HG02973 (cell line): Measurements from ENCODE around the gene GNLY.

ENCODE experiments used
- ATAC-seq: cut with Tn5 transposase; IDR thresholded peaks from one replicate; pipeline ENCODE4 v1.9.1; 2021; ENCODE audit warnings: moderate library complexity; ENCODE audit not compliant: unreplicated experiment

The GNLY gene

DNA sequence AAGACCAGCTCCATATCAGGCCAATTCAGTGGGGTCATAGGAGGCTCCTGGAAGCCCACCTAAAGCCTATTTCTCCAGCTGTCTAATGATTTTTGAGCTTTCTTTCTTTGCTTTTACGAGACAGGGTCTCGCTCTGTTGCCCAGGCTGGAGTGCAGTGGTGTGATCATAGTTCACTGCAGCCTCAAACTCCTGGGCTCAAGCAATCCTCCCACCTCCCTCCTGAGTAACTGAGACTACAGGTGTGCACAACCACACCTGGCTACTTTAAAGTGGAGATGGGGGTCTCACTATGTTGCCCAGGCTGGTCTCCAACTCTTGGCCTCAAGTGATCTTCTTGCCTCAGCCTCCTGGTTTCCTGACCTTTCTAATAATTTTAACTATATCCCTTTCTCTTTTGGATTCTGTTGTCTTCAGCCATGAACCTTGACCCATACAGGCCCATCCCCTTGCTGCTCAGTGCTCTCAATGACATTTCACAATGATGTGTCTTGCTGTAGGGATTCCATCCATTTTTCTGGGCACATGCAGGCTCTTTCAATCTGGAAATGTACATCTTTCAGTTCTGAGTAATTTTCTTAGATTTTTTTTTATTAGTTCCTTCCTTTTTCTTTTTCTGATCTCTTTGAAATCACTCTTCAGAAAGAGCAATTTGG is 29.7 kb downstream of the GNLY start:
- no peak for ATAC-seq

DNA sequence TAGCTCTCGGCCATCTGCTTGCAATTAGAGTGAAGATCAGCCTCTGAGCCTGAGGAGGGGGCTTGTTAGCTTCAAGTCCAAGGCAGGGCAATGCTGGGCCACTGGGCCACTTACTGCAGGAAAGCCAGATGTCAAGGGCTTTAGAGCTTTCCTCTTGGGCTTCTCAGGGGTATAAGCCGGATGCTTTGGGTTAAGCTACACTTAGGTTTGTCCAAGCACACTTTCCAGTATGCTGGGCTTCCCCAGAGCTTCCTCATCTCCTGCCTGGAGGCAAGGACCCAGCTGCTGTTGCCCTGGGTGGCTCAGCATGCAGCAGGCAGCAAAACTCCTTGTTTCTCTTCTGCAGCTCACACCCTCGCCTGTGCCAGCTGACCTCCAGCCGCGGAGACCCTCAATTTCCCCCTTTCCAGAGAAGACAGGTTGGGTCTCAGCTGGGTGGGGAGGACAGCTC is 30.6 kb downstream of the GNLY start:
- no peak for ATAC-seq

DNA sequence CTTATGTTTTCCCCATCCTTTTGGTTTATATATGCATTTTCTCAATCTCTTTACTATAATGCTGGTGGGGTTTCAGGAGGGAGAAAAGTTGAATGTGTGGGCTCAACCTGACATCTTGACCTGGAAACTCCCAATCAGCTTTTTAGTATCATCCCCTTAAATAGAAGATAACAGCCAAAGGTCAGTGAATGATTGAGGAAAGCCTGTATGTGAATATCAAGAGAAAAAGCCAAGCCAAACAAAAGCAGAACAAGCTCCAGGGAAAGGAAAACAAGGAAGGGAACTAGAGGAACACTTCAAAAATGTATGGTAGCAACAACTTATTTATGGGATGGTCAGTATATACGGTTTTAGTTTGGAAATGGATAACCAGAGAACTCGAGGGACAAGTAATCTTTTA is 31.3 kb downstream of the GNLY start:
- ATAC-seq = no peak

DNA sequence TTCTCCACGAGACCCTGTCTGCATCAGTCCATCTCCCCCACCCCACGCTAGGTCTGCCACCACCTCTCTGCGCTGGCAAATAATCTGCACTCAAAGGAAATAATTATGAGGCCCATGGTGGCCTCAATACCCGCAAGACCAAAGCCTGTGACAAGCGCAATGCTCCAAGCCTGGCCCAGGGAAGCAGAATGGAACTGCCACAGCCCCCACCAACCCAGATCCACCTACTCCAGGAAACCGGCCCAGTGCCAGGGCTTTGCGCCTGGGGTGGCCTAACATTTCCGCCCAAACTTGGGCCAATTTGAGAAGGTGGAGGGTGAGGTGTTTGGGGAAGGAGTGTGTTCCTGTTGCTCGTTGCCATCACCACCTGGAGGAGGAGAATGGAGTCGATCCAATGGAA is 33.6 kb downstream of the GNLY start:
- no peak for ATAC-seq

DNA sequence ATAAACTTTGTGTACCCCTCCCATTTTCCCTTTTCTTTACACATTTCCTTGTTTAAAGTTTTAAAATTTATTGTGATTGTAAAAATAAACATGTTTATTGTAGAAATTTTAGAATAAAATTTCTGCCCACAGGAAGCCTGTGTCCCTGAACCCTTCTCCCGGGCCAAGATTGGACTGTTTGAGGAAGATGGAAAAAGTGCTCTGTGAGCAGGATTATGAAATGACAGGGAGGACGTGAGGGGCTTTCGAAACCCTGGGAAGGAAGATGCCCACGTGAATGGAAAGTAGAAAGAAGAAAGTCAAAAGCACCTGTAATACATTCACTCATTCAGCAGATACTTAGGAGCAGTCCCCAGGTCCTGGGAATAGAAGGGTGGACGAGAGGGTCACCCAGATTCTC is 34.2 kb downstream of the GNLY start:
- no peak for ATAC-seq

DNA sequence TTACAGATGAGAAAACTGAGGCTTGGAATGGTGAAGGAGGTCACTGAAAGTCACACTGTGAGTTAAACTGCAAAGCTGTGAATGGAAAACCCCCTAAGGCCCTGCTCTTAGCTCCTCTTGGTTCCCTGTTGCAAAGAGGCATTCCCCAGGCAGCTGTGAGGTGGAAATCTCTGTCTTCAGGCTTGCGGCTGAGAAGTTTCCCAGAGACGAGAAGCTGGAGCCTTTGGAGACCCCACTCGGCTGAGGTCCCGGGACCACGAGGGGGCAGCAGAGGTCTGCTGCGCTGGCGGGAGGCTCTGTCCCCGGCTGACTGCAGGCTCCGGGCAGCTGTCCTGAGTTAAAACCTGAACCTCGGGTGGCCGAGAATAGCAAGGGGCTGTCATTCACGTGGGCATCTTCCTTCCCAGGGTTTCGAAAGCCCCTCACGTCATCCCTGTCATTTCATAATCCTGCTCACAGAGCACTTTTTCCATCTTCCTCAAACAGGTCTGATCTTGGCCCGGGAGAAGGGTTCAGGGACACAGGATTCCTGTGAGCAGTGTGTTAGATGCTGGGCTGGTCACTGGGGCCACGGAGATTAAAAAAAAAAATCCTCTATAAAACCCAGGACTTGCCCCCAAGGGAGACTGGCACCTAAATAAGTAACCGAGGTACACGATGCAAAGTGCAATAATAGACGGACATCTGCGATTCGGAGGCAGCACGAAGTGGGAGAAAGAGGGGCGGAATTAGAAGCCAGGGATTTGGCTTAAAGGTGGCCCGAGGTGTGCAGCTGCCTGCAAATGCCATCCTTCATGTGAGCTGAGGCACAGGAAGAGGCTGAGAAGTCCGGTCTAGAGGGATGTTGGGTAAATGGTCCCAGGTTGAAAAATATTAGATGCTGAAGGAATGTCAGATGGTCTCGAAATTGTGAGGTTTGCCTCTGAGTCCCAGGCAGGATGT is 35.0 kb downstream of the GNLY start:
- ATAC-seq = peak; percentile 69

DNA sequence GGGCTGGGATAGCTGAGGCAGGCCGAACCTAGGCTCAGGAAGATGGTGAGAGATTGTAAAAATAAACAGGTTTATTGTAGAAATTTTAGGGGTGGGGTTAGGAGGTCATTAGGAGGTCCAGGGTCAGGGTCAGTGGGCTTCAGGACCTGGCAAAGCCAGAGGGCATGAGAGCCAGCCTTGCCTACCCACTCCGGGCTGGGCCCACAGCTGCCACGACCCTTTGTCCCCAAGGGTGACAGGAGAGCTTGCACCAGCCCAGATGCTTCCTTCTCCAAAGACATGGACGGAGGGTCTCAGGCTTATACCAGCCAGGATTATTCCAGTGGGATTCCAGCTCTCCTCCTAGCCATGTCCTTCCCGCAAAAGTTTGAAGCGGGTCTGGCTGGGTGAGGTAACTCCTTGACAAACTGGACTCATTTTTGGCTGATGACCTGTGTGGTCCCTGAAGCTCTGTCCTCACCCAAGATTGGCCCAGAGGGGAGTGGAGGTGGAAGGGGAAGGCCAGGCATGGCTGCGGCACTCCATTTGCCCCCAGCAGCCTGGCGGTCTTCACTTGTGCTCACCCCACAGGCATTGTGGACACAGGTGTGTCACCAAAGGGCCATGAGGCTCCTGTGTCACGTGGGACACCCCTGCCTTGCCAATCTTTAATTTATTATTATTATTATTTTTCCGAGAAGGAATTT is 35.8 kb downstream of the GNLY start:
- no peak for ATAC-seq

DNA sequence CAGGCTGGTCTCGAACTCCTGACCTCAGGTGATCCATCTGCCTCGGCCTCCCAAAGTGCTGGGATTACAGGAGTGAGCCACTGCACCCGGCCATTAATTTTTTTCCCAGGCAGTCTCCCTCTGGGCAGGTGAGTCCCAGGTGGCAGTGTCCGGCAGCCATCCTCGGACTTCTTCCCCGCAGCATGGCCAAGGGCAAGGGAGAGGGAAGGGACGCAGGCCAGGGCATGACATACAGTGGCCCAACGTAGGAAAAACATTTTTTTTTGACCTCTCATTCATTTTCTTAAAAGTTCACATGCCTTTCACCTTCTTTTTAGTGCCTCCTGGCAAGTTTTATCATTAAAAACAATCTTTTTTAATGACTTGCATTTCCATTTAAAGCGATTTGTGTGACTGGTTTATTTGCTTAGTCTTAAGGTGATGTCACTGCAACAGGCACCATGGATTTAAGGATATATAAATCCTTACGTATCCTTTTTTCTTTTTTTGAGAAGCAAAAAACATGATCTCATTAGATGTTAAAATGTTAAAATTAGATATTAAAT is 36.6 kb downstream of the GNLY start:
- no peak for ATAC-seq

DNA sequence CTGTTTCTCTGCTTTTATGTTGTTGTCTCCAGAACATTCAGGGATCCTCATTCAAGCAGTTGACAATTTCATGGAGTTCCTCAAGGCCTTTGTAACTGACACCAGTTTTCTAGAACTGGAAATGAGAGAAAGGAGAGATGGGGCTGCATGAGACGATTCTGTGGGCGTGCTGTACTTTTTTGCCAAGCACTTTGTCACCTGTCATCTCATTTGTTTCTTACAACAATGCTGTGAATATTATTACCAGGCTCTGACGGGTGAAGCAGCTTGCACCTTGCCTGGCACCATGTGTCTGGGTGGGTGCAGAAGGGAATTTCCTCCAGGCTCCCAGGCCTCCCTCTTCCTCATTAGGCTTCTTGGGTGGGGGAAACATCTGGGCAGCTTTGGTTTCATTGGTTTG is 37.4 kb downstream of the GNLY start:
- ATAC-seq = no peak

DNA sequence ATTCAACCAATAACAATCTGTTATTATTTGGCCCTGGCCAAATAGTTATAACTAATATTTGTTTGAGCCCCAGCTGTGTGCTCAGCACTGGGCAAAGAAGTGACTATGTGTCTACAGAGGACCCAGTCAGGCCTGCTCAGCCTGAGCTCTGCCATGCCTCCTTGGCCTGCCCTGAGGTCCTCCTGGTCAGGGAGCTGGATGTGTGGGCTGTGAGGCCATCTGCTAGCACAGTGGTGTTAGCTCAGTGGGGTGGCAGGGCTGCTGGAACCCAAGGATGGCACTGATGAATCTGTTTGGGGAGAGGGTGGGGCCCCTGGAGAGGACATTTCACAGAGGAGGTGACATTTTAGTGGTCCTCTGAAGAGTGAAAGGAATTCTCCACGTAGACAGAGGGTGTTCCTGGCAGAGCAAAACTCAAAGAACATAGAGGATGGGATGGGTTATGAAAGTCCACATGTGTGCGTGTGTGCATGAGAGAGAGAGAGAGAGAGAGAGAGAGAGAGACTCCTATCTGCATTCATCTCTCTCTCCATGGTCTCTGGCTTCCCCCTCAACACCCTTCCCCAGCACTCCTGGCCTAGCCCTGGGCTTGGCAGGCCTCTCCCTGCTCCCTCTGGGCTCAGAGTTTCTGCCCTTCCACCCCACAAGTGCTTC is 38.4 kb downstream of the GNLY start:
- ATAC-seq = no peak

DNA sequence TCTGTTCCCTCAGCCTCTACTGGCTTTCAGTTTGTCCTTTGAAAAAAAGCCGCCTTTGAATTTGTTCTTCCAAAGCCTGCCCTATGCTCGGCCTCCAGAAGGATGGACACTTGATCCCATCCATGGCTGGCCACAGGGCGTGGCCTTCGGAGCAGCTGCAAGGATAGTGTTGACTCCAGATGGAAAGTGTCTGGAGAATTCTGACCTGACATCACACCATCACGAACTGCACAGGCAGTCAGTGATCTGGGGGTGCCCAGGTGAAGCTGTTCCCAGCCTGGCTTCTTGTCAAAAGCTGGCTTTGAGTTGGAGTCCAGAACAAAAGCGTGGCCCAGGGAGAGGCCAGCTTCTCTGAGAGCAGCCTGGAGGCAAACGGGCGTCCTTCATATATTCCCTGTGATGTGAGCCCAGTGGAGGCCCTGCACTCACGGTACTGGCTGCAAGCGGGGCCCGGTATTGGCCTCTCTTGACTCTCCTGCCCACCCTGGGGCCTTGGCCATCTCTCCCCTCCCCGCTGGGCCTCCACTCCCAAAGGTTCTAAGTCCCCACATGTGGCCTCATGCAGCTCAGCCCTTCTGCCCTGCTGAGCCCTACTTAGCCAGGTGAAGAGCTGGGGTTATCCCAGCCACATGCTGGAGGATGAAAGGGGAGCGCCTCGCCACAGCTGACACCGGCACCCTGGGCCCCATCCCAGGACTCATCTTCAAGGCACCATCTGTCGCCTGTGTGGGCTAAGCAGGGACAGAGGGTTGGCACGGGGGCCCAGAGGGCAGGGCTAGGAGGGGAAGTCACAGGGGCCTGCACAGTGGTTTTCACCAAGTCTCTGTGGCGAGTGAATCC is 39.2 kb downstream of the GNLY start:
- ATAC-seq = no peak

DNA sequence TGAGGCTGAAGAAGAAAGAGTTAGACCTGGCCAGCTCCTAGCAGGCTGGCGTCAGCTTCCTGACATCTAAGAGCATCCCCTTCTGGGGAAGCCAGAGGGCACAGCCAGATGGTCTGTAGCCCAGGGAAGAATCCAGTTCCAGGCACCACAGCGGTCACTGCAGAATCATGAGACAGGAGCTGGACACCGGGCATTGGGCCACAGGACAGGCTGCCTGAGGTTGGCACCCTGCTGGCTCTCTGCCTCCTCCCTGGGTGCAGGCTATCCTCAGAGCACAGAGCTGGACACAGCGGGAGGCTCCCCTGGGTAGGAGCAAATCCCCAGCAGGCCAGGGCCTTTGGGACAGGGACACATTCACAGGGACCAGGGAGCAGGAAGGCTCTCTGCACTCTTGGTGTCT is 39.9 kb downstream of the GNLY start:
- ATAC-seq = no peak

DNA sequence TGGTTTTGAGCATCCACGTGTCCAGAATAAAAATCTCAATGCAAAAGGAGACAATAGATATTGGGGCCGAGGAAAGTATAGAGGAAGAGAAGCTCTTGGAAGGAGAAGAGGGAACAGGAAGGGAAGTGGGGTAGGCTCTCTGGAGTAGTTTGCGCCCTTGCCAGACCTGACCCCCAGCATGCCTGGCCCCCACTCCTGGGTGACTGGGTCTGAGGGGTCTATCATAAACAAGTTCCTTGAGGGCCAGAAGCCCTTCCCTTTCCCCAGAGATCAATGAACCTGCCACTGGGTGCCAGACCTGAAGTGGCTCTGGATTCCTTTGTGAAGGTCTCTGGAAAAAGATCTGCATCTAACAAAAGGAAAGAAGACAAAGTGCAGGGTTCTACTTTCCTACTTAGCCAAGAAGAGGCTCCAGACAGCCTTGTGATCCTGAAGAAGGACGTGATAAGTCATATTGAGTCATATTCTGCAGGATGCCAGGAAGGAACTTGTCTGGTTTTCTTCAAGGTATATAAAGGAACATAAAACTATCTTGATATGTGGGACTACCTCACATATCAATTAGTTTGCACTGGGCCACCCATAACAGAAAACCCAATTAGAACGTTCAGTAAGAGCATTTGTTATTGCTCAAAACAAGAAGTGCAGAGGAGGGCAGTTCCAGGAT is 40.9 kb downstream of the GNLY start:
- ATAC-seq = no peak

DNA sequence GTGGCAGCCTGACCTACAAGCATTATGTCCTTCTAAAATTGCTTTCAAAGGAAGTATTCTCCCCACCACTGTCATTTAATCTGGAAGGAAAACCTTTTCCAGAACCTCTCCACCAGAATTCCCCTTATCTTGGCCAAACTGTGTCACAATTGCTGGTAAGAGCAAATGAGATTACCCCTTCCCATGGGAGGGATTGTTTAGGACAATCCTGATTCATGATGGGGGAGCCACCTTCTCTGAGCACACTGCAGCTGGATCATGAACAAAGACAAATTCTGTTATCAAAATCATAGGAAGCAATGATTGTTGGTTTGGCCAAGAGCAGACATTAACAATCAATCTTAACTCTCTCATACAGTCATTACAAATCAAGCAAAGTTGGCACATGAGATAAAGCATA is 41.5 kb downstream of the GNLY start:
- no peak for ATAC-seq

DNA sequence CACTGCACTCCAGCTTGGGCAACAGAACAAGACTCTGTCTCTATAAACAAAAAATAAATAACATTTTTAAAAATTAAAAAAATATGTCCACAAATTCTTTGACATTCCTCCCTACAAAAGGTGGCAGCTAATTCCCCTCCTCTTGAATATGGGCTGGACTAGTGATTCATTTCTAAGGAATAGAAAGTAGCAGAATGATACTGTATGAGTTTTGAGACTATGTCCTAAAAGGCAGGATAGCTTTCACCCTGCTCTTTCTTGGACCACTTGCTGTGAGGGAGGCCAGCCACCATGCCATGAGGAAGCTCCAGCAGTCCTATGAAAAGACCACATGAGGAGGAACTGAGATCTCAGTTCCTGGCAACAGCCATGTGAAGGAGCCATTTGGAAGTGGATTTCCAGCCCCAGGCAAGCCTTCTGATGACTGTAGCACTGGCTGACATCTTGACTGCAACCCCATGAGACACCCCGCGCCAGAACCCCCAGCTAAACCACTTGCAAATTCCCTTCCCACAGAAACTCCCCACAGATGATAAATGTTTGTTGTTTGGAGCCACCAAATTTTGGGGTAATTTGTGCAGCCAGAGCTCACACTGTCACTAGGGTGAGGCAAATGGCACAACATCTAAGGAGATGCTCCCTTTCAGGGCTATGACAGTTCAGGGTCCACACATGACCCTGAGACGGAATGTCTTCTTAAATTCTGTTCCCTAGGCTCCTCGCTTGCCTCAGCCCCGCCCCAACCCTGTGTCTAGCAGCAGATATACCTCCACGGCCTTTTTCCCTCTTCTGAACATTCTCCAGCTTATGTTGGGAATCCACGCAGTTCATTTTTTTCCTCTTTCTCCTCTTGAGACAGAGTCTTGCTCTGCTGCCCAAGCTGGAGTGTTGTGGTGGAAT is 42.5 kb downstream of the GNLY start:
- no peak for ATAC-seq

DNA sequence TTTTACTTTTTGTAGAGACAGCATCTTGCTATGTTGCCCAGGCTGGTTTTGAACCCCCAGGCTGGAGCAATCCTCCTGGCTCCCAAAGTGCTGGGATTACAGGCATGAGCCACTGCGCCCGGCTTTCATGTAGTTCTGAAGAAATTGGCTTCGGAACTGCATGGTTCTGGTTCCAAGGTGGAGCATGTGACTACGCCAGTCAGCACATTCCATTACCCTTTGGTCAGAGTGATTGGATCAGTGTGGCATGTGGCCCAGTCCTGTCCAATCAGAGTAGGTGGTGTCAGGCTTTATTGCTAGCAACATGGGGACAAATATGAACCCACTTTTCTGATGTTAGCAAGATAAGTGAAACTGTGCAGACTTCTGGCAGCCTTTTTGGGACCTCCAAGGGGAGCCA is 43.3 kb downstream of the GNLY start:
- ATAC-seq = no peak

DNA sequence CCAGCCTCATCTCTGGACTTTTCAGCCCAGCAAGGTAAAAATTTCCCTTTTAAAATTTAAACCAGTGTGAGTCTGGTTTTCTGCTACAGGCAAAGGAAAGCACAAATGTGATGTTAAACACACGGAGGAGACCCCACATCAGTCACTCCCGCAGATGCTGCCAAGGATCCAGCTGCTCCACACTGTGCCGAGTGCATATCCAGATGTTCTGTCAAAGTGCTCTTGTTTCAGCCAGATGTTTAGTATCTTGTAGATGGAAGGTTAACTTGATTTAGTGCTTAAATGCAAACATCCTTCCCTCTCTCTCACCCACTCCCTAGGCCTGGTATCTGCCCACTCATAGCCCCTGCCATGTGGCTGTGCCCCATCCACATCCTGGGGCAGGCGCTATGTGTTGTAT is 43.8 kb downstream of the GNLY start:
- ATAC-seq = no peak

DNA sequence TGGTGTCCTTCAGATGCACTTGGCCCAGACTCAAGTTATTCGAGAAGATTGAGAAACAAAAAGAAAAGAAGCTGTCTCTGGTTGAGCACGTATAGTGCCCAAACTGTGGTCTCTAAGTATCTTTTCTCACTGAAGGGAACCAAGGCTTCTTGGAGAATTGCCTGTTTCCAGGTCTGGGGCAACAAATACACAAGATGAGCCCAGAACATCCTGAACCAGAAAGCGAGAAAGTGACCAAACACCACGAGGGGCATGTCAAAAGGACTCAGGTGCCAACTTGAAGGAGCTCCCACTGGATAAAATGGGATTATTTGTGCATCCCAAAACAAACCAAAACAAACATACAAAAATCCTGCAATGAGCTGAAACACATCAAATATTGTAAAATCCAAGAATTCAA is 46.0 kb downstream of the GNLY start:
- no peak for ATAC-seq
